Stimulated activated CD8-positive, alpha-beta memory T cell treated with anti-CD3 and anti-CD28 coated beads, Interleukin-7, amount 100 ng/mL, for 1 hour (primary cell): Measurements from ENCODE around the gene MOCS1.
"Not testable (repeated sequence)": the region's sequence is repeated elsewhere in the genome, so short reads cannot be mapped to it uniquely, and the experiment has no call there.

ENCODE experiments used
- DNase-seq, 2 donors: peaks; one replicate each; pipeline ENCODE4 v3.0.0-alpha.2; 2020; ENCODE audit warnings: low read depth in 2 of 2

MOCS1 gene

DNA sequence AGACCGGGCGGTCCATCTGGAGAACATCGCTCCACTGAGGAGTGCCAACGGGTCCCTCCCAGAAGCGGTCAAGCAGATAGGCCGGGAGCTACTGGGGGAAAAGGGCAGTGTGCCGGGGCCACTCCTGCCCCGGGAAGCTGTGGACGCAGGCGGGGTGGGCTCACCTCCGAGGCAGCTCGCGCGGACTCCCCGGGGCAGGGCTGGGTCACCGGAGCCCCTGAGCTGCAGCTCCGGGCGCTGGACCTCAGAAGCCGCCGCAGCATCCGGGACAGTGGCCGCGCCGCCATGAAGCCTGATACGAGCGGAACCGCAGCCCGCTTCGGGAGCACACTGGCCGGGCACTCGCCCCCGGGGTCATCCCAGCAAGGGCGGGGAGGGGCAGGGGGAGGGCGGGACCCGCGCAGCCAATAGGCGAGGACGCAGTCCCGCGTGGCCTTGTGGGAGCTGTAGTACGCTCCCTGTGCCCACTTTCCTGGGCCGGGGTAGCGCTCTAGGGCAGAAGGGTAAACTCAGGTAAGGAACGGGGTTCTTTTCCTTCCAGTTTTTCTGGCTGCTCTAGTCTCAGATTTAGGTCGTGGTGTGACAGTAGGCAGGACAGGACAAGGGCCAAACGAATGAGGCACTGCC lies at the start of gene MOCS1:
TSS of gene MOCS1 (minus strand) at position 332 of the 627 bp plus-strand sequence. CDS start at position 287, 45 bp downstream.
- peak in 1 of 2 donors; percentile 7 for DNase-seq

DNA sequence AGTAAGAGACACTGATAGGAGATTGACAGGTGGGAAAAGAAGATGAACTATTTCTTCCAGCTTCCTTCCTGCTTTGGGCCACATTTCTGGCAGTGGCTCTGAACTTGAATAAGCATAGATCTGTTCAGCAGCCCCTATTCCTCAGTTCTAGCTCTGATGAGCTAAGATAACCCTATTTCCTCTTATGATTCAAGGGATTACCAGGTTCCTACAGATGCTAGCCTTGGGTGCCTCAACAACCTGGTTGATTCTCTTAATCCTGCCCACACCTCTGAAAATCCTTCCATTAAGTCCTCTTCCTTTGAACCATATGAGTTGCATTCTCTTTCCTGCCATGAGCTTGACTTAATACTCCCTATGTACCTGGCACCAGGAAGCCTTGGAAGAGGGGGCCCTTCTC lies 49.8 kb upstream of the MOCS1 start:
- DNase-seq: no peak

DNA sequence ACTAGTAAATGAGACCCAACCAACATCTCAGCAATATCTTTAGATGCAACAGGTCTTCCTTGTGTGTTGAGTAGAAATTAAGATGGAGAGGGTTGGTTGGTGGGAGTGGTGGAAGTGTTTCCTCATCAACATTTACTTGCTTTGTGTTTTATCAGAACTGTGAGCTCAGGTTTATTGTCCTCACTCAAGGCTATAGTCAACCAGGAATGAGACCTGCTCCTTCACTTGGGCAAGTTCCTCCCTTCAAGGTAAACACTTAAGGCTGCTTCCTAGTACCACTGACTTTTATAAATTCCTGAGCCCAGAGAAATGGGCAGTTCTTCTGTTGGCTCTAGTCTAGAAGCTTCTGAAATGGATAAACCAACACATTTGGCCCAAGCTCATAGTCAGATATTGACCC lies 48.9 kb upstream of the MOCS1 start:
- no peak for DNase-seq

DNA sequence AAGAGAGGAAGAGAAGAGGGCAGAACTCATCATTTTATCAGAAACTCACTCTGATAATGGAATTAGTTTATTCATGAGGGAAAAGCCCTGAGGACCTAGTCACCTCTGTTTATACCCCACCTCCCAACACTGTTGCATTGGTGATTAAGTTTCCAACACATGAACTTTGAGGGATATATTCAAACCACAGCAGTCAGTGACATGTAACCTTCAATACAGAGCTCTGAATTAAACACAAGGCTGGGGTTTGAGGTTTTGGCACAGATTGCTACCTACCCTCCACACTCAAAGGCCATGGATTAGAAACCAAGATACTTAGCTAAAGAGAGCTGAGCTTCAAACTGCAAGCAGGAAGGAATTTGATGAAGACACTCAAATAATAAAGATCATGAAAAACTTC lies 48.5 kb upstream of the MOCS1 start:
- no peak for DNase-seq

DNA sequence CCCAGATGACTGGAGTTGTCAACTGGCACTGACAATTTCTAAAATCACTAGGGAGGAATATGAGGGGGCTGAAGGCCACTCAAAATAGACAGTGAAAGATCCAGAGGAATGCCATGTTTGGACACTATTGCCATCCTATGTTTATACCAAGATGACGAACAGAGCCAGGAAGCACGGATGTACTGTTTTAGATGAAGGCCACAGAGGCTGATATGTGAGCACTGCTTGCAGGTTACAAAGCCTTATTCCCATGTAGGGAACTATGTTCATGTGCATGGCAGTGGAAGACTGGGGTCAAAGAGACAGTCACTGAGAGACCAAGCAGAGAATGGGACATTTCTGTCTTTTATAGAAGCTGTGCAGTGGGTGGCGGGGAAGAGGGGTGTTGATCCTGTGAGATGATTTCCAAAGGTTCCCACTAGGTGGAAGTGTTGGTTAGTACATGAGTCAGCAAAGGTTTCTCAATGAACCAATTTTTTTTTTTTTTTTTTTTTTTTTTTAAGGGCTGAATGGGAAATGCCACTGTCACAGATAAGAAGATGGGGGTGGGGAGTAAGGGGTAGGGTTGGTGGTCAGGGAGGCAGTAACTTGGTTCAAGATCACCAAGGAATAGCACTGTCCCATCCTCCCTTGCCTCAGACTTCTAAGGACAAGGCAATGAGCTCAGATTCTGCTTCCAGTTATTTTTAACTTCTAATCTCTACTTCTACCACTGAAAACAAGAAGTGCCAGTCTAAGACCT lies 46.7 kb upstream of the MOCS1 start:
- DNase-seq: no peak

DNA sequence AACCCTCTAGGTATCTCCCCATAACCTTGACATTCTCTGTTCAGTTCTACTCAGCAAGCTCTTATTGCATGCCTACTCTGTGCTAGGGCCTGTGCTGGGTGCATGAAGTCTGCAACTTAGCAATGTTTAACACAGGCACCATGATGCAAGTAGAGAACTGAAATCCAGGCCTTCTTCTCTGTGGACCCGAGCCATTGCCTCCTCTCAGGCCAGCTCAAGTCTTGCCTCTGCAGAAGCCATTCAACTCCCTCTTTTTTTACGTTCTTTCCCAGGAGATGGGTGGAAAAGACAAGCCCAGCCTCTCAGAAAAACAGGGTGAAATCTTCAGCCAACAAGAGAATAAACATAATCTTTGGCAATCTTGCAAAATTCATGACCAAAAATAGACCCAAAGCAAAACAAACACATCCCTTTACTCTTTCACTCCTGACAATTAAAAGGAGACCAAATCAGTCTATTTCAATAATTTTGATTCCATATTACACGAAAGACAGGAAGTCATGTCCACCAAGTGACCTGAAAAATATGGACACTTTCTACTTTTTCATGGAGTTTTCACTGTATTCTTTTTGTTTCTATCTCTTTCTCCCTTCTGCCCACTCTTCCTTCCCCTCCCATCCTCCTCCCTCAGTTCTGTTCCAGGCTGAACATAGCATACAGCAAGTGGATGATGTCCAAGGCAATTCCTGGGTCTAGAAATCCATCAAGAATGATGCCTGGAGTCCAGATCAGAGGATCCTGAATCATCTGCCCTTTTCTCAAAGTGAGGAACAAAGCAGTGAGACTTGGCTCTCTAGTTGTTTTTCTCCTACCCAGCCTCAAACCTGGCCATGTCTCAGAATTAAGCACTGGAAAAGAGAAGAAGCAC lies 45.4 kb upstream of the MOCS1 start:
- DNase-seq: no peak

DNA sequence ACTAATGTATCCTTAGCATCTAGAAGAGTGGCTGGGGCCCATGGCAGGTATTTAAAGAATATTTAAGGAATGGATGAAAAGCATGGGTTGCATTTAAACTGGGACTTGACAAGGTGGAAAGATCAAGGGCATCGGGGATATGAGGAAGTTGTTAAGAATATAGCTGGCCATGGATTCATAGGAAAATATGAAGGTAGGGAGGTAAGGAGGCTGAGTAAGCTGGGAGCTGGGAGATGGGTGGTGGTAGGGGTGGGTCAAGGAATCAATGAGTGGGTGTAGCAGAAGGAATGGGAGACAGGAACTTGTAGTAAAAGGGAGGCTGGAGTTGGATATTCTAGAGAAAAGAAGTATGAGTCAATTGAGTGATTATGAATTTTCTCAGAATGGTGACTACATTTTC lies 44.0 kb upstream of the MOCS1 start:
- DNase-seq: no peak

DNA sequence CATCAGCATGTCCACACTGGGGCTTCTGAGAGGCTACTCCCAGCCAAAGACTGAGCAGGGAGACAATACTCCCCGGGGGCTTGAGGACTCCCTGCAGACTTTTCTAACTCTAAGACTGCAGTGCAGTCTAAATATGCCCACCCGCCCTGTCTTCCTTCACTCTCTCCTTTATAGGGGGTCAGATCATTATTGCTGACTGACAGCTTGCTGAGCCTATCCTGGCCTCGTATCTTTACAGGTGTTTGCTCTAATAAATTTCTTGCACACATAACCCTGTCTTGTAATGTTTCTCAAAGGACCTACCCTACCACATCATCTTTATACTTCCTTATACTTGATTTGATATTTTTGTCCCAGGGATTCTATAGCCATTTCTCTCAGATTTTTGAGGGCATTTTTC lies 39.4 kb upstream of the MOCS1 start:
- no peak for DNase-seq

DNA sequence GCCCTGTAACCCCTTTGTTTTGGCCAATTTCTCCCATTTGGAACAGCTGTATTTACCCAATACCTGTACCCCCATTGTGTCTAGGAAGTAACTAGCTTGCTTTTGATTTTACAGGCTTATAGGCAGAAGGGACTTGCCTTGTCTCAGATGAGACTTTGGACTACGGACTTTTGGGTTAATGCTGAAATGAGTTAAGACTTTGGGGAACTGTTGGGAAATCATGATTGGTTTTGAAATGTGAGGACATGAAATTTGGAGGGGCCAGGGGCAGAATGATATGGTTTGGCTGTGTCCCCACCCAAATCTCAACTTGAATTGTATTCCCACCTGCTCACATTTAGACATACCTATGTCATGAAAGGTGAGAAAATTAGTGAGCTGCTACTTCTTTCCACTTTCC lies 38.5 kb upstream of the MOCS1 start:
- not testable (repeated sequence) for DNase-seq

DNA sequence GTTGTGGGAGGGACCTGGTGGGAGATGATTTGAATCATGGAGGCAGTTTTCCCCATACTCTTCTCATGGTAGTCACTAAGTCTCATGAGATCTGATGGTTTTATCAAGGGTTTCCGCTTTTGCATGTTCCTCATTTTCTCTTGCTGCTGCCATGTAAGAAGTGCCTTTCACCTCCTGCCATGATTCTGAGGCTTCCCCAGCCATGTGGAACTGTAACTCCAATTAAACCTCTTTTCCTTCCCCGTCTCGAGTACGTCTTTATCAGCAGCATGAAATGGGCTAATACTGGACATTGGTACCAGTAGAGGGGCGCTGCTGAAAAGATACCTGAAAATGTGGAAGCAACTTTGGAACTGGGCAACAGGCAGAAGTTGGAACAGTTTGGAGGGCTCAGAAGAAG lies 36.9 kb upstream of the MOCS1 start:
- DNase-seq: not testable (repeated sequence)

DNA sequence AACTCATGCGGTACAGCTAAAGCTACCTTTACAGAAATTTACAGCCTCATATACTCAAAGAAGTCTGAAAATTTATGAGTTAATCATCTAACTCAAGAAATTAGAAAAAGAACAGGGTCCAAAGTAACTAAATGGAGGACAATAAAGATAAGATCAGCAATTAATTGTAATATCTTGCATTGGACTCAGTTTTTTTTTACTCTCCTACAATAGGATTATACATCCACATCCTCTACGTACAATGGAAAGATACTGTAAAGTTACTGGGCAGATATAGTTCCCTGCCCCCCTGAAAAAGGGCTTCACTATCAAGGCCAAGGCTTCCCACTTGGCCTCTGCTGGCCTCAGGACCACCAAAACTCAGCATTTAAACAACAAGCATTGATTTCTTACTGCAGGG lies 31.5 kb upstream of the MOCS1 start:
- no peak for DNase-seq

DNA sequence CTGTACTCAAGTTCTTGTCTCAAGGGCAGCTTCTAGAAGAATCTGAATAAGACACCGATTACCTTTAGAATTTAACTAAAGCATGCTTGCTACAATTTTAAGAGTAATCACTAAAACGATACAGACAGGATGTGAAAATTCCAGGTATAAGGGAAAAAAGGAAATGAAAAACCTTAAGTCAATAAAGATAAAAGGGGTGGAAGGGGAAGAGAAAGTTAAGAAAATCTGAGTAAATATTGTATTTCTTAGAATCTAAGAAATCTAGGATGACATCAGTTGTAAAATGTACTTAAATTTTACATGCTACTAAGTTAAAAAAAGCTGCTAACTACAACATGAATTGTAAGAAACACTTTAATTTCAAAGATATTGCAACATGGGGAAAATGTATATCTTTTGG lies 30.3 kb upstream of the MOCS1 start:
- no peak for DNase-seq

DNA sequence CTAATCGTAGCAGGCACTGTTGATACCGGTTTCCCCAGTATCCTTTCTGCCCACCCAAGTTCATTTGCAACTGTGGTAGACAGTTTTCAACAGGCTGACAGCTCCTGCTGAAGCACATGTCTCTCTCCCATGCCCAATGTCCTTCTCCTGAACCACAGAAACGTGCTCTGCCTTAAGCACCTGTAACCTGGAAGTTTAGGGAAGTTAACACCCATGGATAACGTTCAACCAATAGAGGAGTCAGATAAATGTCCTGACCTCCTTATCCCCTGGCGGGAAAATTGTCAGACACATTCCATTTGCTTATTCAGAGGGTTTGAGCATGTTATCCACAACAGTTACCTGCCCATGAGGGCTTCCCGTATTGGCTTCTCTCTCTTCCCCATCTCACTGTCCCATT lies 29.8 kb upstream of the MOCS1 start:
- DNase-seq: no peak

DNA sequence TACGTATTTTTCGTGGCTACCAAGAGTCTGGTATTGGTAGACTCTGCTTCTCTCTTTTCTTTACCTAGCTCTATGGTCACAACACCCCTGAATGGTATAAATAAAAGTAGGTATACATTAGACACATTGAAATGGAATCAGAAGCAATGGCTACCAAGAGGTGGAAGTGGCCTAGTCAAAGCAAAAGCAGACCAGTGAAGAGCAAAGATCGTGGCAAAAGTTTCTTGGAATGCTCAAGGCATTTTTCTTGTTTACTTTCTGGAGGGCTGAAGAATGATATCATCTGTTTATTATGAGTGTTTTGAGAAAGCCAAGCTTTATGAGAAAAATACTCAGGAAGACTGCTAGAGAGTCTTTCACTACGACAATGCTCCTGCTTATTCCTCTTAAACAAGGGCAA lies 28.6 kb upstream of the MOCS1 start:
- no peak for DNase-seq

DNA sequence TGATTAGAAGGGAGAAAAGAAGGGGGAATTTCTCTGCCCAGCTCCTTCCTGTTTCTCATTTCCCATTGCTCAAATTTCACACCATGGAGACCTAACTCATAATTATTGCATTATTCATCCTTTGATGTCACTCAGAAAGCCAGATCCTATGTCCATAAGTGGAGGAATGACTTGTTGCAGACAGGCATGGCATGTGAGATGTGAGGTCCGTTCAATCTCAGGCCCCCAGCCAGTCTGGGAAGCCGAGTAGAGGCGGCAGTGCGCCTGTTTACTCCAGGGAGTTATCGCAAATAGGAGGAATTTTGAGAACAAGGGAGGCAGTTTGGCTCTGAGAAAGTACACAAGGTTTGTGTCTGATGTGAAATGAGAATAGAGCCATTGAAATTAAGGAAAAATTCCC lies 26.9 kb upstream of the MOCS1 start:
- DNase-seq: no peak

DNA sequence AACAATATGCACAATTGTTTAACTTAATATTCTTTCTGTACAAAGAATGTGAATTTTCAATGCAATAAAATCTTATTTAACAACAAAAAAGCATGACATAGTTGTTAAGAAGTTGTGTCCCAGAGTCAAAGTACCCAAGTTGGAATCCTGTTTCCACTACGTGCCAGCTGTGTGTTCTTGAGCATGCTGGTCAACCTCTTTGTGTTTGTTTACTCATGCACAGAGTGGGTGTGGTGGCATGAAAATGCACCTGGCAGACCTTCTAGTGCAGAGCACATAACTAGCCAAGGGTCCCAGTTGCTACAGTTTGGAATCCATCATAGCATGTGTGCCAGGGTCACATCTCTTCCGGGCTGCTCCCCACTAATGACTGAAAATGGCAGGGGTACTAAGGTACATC lies 24.7 kb upstream of the MOCS1 start:
- DNase-seq: no peak

DNA sequence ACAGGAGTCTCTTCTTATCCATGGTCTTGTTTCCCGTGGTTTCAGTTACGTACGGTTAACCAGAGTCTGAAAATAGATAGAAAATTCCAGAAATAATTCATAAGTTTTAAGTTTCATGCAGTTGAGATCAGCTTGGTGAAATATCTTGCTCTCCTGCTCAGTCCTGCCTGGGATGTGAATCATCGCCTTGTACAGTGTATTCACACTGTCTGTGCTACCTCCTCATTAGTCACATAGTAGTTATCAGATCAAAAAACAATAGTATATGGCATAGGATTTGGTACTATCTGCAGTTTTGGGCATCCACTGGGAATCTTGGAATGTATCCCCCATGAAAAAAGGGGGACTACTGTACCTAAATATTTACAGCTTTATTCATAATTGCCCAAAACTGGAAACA lies 22.7 kb upstream of the MOCS1 start:
- no peak for DNase-seq

DNA sequence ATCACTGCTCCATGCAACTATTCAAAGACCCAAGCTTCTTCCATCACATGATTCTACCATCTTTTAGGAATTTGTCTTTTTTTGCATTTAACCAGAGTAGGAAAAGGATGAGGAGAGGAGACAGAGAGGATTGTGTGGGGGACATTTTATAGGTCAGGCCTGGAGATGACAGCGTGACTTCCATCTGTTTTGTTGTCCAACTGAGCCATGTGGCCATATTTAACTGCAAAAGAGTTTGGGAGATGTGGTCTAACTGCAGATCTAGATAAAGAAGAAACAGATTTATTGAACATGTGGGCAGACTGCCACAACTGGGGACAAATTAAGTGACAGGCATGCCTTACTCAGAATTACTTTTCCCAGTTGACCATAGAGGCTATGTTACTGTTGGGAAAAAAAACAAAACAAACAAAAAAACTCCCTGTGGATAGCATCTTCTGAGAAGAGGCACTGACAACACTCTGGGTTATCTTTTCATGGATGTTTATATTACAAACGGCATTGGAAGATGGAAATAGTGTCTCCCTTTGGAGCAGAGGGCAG lies 18.9 kb upstream of the MOCS1 start:
- DNase-seq: no peak

DNA sequence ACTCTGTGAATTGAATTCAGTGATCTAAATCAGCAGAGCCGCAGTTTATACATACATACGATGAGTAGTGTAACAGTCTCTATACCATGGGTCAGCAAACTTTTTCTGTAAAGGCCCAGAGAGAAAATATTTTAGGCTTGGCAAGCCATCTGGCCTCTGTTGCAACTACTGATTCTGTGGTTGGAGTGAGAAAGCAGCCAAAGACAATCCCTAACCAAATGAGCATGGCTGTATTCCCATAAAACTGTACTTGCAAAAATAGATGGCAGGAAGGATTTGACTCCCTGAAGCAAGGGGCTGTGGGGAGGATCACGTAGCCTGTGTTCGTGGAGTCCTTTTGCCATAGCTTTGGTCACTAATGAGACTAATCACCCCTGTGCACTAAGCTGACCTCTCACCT lies 17.9 kb upstream of the MOCS1 start:
- no peak for DNase-seq

DNA sequence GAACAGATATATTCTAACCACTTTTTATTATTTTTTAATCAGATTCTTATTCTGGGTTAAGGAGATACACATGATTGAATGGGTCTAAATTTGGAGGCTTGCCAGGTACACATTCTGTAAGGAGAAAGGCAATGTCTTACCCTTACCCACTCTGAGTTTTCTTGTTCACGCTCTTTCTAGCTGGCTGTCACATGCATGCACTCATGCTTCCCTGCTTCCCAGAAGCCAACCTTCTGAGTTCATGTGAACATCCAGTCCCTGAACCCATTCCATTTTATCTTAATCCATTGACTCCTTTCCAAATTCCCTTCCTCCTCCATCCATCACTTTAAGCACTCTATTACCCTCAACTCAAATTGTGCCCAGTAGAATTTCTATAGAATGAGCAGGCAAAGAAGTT lies 17.5 kb upstream of the MOCS1 start:
- no peak for DNase-seq

DNA sequence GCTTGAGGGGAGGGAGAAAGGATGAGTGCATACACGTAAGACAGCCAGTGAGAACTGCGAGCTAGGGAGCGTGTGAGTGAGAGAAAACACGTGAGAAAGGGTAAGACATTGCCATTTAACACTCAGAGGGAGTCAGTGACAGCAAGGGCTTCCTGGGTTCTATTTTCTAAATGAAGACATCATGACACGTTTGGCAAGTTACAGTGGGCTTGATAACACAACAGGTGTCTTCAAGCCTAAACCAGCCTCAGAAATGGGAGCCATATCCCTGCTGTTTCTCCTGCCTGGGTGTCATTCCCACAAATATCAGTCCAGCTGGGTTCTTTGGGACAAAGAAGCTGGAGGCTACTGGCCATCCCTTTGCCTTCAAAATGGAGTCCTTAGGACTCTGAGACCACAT lies 16.9 kb upstream of the MOCS1 start:
- DNase-seq: no peak

DNA sequence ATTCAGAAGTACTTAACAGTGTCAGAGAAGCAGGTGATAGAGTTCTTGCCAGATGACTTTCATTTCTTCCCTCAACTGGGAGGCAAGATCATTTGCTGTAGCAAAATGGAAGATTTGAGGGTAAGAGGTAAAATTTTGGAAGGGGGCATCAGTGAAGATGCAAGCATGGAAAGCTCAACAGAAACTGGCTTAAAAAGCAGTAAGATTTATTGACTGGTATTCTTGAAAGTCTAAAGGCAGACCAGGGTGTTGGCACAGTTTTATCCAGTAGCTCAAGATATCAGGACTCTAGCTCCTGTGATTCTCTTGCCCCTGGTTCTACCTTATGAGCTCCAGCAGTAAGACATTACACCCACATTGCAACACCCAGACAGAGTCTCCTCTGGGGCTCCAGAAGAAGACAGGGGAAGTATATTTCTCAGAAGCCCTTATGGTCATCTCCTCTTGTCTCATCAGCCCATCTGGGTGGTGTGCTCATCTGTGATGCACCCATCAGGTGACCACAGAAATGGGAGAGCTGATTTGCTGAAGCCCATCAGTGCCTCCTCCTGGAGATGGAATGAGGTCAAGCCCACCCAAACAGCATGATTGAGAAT lies 16.0 kb upstream of the MOCS1 start:
- DNase-seq: no peak
